CD4-positive, alpha-beta T cell treated with Interleukin-17A for 4 hours (primary cell): ENCODE data around the gene PVALB.
A peak's percentile ranks its signal among the peaks of the same experiment; 100 is the strongest.

Experiments used
- DNase-seq: peaks from one replicate; pipeline ENCODE4 v3.0.0-alpha.2; 2020; ENCODE audit warnings: mixed read lengths

Gene PVALB

GRCh38 chr22:36816636-36817524 is at the start of gene PVALB:
Gene PVALB (minus strand): TSS chr22:36817035. CDS start chr22:36817005, 30 bp downstream.
- no peak for DNase-seq

GRCh38 chr22:36865346-36865745 is 48.5 kb upstream of the PVALB start:
- no peak for DNase-seq

- DNase-seq = no peak
These were observed 47.8 kb upstream of the PVALB start for GRCh38 chr22:36864454-36865215.

- DNase-seq = no peak
These were observed 47.1 kb upstream of the PVALB start for GRCh38 chr22:36863979-36864378.

- no peak for DNase-seq
These were observed 46.4 kb upstream of the PVALB start for GRCh38 chr22:36863281-36863680.

- peak; percentile 19 for DNase-seq
These were observed 45.7 kb upstream of the PVALB start for GRCh38 chr22:36862251-36863242.

GRCh38 chr22:36860821-36861659 is 44.2 kb upstream of the PVALB start, which contains the start of gene NCF4:
Gene NCF4 (plus strand): TSS chr22:36861006. CDS start chr22:36861172, 166 bp downstream.
- DNase-seq = peak; percentile 47

- DNase-seq = no peak
These were observed 43.6 kb upstream of the PVALB start for GRCh38 chr22:36860438-36860820.

- DNase-seq = no peak
These were observed 43.2 kb upstream of the PVALB start for GRCh38 chr22:36860017-36860416.

- no peak for DNase-seq
These were observed 42.1 kb upstream of the PVALB start for GRCh38 chr22:36858966-36859365.

- no peak for DNase-seq
These were observed 41.3 kb upstream of the PVALB start for GRCh38 chr22:36858156-36858555.

- DNase-seq = no peak
These were observed 39.9 kb upstream of the PVALB start for GRCh38 chr22:36856792-36857135.

- peak; percentile 98 for DNase-seq
These were observed 39.4 kb upstream of the PVALB start for GRCh38 chr22:36856121-36856791.

GRCh38 chr22:36855478-36855877 is 38.6 kb upstream of the PVALB start:
- no peak for DNase-seq

GRCh38 chr22:36853407-36854099 is 36.7 kb upstream of the PVALB start:
- peak; percentile 90 for DNase-seq

- no peak for DNase-seq
These were observed 35.5 kb upstream of the PVALB start for GRCh38 chr22:36852056-36852973.

GRCh38 chr22:36850682-36851081 is 33.8 kb upstream of the PVALB start:
- DNase-seq = no peak

GRCh38 chr22:36850056-36850455 is 33.2 kb upstream of the PVALB start:
- no peak for DNase-seq

- no peak for DNase-seq
These were observed 30.1 kb upstream of the PVALB start for GRCh38 chr22:36846949-36847348.
